NCI-H2029 (cell line): ENCODE measurements around the gene MARK4.
"Not testable (repeated sequence)": the region's sequence is repeated elsewhere in the genome, so short reads cannot be mapped to it uniquely, and the experiment has no call there.

ENCODE experiments used
- DNase-seq: peaks from one replicate; lab custom pipeline; 2025; lab: John Stamatoyannopoulos, UW

Gene MARK4

GRCh38 chr19:45243144-45243732 is 7.8 kb upstream of the MARK4 start:
- DNase-seq: no peak

- DNase-seq: no peak
Measured at GRCh38 chr19:45244133-45244794, 6.8 kb upstream of the MARK4 start.

DNA sequence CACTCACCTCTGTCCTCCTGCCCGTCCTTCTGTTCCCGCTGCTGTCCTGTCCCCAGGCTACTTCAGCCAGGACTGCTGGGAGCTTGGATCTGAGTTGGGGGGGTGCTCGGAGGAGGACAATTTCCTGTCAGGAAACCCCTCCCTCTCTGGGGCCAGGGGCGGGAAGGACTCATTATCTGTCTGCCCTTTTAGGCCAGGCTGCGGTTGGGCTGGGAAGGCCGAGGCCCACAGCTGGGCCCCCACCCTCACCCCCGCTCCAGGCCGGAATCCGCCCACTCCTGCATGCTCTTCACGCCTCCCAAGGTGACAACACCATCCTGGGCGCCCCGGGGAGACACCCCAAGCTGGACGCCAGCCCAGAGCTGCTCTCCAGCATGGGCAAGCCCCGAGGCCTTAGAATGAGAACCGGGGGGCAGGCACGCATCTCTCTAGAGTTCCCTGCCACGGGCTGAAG is 5.7 kb upstream of the MARK4 start, which contains the start of gene EXOC3L2:
Gene EXOC3L2, minus strand, starts transcription at position 74 of the 454 bp plus-strand sequence. CDS start 6,362 bp downstream, outside the sequence.
- DNase-seq: no peak

DNA sequence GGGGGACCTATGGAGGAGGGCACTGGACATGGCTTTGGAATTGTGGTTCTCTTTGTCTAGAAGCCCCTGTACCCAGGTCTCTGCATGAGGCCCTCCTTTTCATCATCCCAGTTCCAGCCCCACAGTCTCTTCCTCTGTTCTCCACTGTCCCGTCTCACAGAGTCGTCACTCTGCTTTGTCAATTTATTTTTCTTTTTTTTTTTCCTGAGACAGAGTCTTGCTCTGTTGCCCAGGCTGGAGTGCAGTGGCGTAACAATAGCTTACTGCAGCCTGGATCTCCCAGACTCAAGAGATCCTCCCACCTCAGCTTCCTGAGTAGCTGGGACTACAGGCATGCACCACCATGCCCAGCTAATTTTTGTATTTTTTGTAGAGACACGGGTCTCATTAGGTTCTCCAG is 5.2 kb upstream of the MARK4 start:
- no peak for DNase-seq

GRCh38 chr19:45247136-45247535 is 3.9 kb upstream of the MARK4 start:
- no peak for DNase-seq

- DNase-seq: no peak
Measured at GRCh38 chr19:45249261-45250033, 1.6 kb upstream of the MARK4 start.

- no peak for DNase-seq
Measured at GRCh38 chr19:45250216-45250831, 747 bp upstream of the MARK4 start.

- DNase-seq: no peak
Measured at GRCh38 chr19:45251452-45252354, 632 bp downstream of the MARK4 start.

DNA sequence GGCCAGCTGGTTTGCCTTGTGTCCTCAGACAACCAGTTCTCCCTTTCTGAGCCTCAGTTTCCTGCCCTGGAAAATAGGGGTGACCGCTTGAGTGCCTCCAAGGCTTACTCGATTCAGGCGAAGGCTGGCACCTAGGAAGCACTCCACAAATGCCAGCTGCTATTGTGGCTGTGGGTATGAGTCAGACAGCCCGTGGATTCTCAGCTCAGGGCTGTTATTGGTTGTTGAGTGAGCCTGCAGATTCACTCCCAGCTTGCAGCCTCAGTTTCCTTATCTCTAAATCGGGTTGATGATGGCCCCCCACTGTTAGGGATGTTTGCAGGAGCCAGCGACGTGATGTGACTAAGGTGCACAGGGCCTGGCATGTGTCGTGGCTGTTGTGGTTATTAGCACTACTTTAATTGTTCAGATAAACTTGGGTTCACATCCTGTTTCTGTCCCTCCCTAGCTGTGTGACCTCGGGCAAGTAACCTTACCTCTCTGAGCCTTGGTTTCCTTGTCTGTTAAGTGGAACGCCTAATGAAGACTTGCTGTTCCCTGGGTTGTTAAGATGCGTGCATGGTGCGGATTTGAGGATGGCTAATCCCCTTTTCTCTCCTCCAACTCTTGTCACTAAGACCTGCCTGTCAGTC is 2.4 kb downstream of the MARK4 start:
- no peak for DNase-seq

- DNase-seq: no peak
Measured at GRCh38 chr19:45254044-45254531, 3.0 kb downstream of the MARK4 start.

DNA sequence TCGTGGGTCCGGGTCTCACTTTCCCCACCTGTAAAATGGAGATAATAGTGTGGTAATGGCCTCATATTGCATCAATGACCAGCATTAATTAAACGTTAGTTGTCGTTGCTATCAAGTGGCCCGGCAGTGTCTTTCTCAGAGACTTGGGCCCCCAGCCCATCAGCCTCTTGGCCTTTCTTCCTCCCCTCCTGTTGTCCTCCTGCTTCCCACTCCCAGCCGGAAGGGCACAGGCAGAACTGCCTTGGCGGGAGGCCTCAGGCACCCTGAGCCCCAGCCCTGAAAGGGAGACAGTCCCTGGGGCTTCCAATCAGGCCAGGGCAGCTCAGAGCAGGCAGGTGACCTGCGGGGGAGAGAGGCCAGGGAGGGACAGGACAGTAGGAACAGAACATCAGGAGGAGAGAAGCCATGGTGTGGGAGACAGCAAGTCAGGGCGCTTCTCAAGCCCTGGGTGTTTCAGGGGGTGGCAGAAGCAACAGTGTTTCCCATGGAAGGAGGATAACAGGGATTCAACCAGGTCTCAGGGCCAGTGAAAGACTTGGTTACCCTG is 4.6 kb downstream of the MARK4 start:
- DNase-seq: no peak

GRCh38 chr19:45256836-45257235 is 5.8 kb downstream of the MARK4 start:
- DNase-seq: no peak

- DNase-seq: no peak
Measured at GRCh38 chr19:45258862-45259261, 7.8 kb downstream of the MARK4 start.

GRCh38 chr19:45262570-45262969 is 11.5 kb downstream of the MARK4 start:
- DNase-seq: no peak

DNA sequence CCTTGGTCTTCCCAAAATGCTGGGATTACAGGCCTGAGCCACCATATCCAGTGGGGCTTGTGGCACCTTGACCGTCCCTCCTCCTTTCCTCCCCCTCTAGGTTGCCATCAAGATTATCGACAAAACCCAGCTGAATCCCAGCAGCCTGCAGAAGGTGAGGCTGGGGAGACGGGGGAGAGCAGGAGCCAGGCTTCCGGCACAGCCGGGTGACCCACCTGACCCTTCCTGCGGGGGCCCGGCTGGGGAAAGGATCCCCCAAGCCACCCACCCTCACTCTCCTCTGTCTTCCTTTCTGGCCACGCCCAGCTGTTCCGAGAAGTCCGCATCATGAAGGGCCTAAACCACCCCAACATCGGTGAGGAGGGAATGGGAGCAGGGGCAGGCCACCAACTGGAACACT is 11.9 kb downstream of the MARK4 start:
- no peak for DNase-seq

GRCh38 chr19:45264781-45265317 is 13.8 kb downstream of the MARK4 start:
- no peak for DNase-seq

DNA sequence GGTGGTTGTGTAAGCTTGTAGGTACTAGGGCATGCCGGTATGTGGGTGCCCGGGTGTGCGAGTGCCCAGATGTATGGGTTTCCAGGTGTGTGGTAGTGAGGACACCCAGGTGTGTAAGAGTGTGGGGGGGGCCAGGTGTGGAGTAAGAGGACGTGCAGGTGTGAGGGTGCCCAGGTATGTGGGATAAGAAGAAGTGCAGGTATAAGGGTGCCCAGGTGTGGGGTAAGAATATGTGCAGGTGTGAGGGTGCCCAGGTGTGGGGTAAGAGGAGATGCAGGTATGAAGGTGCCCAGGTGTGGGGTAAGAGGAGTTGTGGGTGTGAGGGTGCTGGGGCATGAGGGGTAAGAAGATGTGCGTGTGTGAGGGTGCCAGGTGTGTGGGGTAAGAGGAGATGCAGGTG is 14.3 kb downstream of the MARK4 start:
- no peak for DNase-seq

DNA sequence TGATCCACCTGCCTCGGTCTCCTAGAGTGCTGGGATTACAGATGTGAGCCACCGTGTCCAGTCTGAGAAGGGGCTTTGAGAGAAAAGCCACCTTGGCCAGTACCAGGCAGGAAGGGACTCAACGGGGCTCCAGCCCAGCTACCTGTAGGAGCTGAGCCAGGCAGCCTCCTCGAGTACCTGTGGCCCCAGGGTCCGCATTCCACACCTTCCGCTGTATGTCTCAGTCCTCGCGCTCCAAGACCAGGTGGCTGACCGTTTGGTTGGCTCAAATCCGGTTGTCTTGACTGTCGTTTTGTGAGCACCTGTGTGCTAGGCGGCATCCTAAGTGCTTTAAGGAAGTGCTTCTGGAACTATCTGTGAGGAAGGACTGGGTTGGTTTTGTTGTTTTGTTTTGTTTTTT is 16.2 kb downstream of the MARK4 start:
- DNase-seq: no peak

- not testable (repeated sequence) for DNase-seq
Measured at GRCh38 chr19:45269939-45270338, 18.9 kb downstream of the MARK4 start.

- DNase-seq: no peak
Measured at GRCh38 chr19:45271098-45271734, 20.1 kb downstream of the MARK4 start.
